Muscle of leg (tissue), 11 donors: ENCODE data around the gene CD109. TPM values are rescaled to one million over a fixed set of nuclear protein-coding genes. Genes with fewer than 3 reads are reported as not detected.

Source experiments
- DNase-seq: peaks from one replicate; pipeline ENCODE4 v3.0.0; 2013
- H3K27ac ChIP-seq: one replicate; pipeline ENCODE4 v1.5.1; 2013; ENCODE audit warnings: mild to moderate bottlenecking, low read length, control low read depth
- H3K27me3 ChIP-seq: one replicate; pipeline ENCODE4 v1.6.1; 2013; ENCODE audit warnings: low read length; ENCODE audit not compliant: control insufficient read depth, insufficient read depth
- H3K36me3 ChIP-seq: one replicate; pipeline ENCODE4 v1.6.1; 2013; ENCODE audit warnings: low read length; ENCODE audit not compliant: control insufficient read depth, insufficient read depth
- H3K4me1 ChIP-seq: one replicate; pipeline ENCODE4 v1.6.1; 2013; ENCODE audit warnings: low read length; ENCODE audit not compliant: control insufficient read depth, insufficient read depth
- H3K4me3 ChIP-seq: one replicate; pipeline ENCODE4 v1.5.1; 2013; ENCODE audit warnings: low read length, control low read depth
- H3K9me3 ChIP-seq: replicated peaks from 2 replicates; pipeline ENCODE4 v1.6.1; 2013; ENCODE audit warnings: low read depth, low read length; ENCODE audit not compliant: control insufficient read depth
- WGBS: methylation state at CpG from one replicate; pipeline ENCODE4 v1.1.5; 2013; ENCODE audit warnings: missing lambda C conversion rate; ENCODE audit not compliant: insufficient coverage; 5-methylcytosine and 5-hydroxymethylcytosine counted together
- polyA plus RNA-seq, 8 donors: library from polyadenylated mRNA; unstranded; fragments of 120-200 nt; gene quantifications; one replicate each; pipeline versions ENCODE4 v1.2.1 to v1.2.3, GENCODE V29; 2013; ENCODE audit warnings: inconsistent platforms in 1 of 8, low replicate concordance in 1 of 8; ENCODE audit not compliant: insufficient read length in 8 of 8, insufficient read depth in 1 of 8
- total RNA-seq: library from RNA; stranded (reverse); fragments of 120-200 nt; gene quantifications from one replicate; pipeline ENCODE4 v1.2.4, GENCODE V29; 2013

Gene CD109
- total and polyA plus RNA-seq, 9 donors, result 9.6 to 23.6 (median 15.6) TPM

DNA sequence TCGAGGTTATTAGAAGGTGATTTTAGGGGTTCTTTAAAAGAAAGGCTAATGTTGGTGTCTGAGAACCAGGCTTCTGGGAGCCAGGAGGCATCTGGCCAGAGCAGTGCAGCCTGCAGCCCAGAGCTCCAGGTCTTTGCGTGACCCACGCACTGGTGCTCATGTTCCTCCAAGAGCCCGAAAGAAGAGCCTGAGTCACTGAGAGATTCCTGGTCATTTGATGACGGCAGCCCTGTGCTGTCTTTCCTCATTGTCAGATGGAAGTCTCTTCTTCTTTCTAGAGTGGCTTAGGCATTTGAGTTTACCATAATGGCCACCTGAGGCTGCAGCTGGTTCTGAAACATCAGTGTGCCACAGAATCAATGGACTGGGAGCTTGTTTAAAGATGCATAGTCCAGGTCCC, 46.4 kb downstream of the CD109 start:
- no peaks in the 10 kb centered on the region for H3K9me3 ChIP-seq
- H3K36me3 ChIP-seq, result no peaks in the 10 kb centered on the region
- DNase-seq, result no peak
- H3K4me1 ChIP-seq, result no peaks in the 10 kb centered on the region
- H3K4me3 ChIP-seq, result no peak overlapping the region
- H3K27me3 ChIP-seq, result no peaks in the 10 kb centered on the region
- 94% methylated on average over 5 of the region's 5 CpGs for WGBS
- no peak overlapping the region for H3K27ac ChIP-seq

- Histone ChIP-seq H3K27me3 (no peaks in the 10 kb centered on the region), H3K4me3 (no peak overlapping the region), H3K36me3 (no peaks in the 10 kb centered on the region), H3K4me1 (no peaks in the 10 kb centered on the region), H3K9me3 (no peaks in the 10 kb centered on the region), H3K27ac (no peak overlapping the region)
- DNase-seq, result no peak
- no CpG with 5 or more reads among the region's 3 CpGs for WGBS
Measured at GRCh38 chr6:73743081-73743480, 47.1 kb downstream of the CD109 start.

DNA sequence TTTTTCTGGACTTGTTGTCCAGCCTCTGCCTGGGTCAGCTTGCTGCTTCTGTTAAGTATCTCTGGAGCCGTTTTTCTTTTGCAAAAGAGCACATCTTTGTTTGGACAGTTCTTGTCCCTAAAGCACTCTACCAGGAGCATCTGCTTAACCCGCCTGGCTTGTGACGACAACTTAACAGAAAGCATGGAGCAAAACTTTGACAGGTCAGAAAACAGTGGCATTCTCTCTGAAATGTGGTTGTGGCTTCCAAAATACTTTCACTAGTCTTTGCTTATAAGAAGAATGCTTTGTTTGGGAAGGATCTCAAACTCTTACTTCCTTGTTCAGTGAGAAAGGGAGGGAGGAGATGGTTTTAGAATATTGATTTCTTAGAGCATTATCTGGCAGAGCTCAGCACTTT, 47.6 kb downstream of the CD109 start:
- no peak for DNase-seq
- 57% methylated on average over 2 of the region's 3 CpGs for WGBS
- Histone ChIP-seq H3K27ac (no peak overlapping the region), H3K9me3 (no peaks in the 10 kb centered on the region), H3K4me1 (no peaks in the 10 kb centered on the region), H3K27me3 (no peaks in the 10 kb centered on the region), H3K36me3 (no peaks in the 10 kb centered on the region), H3K4me3 (no peak overlapping the region)

- DNase-seq, result no peak
- H3K27ac ChIP-seq, result no peak overlapping the region
- no peaks in the 10 kb centered on the region for H3K9me3 ChIP-seq
- WGBS, result no CpG with 5 or more reads among the region's 1 CpG
- H3K4me1 ChIP-seq, result no peaks in the 10 kb centered on the region
- no peaks in the 10 kb centered on the region for H3K36me3 ChIP-seq
- H3K4me3 ChIP-seq, result no peak overlapping the region
- H3K27me3 ChIP-seq, result no peaks in the 10 kb centered on the region
Measured at GRCh38 chr6:73746787-73747186, 50.8 kb downstream of the CD109 start.

- no peaks in the 10 kb centered on the region for H3K4me1 ChIP-seq
- peak; percentile 10 for DNase-seq
- no peak overlapping the region for H3K27ac ChIP-seq
- no peaks in the 10 kb centered on the region for H3K36me3 ChIP-seq
- no peaks in the 10 kb centered on the region for H3K27me3 ChIP-seq
- H3K9me3 ChIP-seq, result no peaks in the 10 kb centered on the region
- no peak overlapping the region for H3K4me3 ChIP-seq
- WGBS, result 77% methylated on average over 2 of the region's 2 CpGs
Measured at GRCh38 chr6:73747289-73747688, 51.3 kb downstream of the CD109 start.

DNA sequence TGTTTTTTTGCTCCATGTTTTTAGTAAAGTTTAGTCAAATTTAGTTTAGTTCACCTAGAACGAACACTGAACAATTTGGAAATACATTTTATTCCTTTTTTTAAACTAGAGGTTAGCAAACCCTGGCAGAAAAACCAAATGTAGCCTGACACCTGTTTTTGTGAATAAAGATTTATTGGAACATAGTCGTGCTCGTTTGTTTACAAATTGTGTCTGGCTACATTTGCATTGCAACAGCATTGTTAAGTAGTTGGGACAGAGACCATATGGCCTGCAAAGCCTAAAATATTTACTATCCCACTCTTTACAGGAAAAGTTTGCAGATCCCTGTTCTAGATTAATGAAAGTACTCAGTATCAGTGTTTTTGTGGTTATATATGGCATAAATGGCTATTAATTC, 56.9 kb downstream of the CD109 start:
- H3K4me3 ChIP-seq, result no peak overlapping the region
- H3K36me3 ChIP-seq, result no peaks in the 10 kb centered on the region
- WGBS, result no CpG with 5 or more reads among the region's 3 CpGs
- DNase-seq, result no peak
- no peaks in the 10 kb centered on the region for H3K27me3 ChIP-seq
- no peaks in the 10 kb centered on the region for H3K4me1 ChIP-seq
- no peaks in the 10 kb centered on the region for H3K9me3 ChIP-seq
- no peak overlapping the region for H3K27ac ChIP-seq

GRCh38 chr6:73766040-73766439, 70.0 kb downstream of the CD109 start:
- Histone ChIP-seq H3K27ac (no peak overlapping the region), H3K36me3 (peaks cover 2% of the 10 kb centered on the region), H3K4me1 (no peaks in the 10 kb centered on the region), H3K27me3 (no peaks in the 10 kb centered on the region), H3K4me3 (no peak overlapping the region), H3K9me3 (no peaks in the 10 kb centered on the region)
- no peak for DNase-seq
- whole genome bisulfite sequencing, result no CpG with 5 or more reads among the region's 1 CpG

- WGBS, result no CpG with 5 or more reads among the region's 1 CpG
Measured at GRCh38 chr6:73768558-73768957, 72.6 kb downstream of the CD109 start.

GRCh38 chr6:73769976-73770375, 74.0 kb downstream of the CD109 start:
- peaks cover 2% of the 10 kb centered on the region for H3K36me3 ChIP-seq
- no peak for DNase-seq
- no peak overlapping the region for H3K4me3 ChIP-seq
- 71% methylated on average over 1 of the region's 1 CpG for WGBS
- no peak overlapping the region for H3K27ac ChIP-seq
- H3K9me3 ChIP-seq, result no peaks in the 10 kb centered on the region
- H3K27me3 ChIP-seq, result no peaks in the 10 kb centered on the region
- H3K4me1 ChIP-seq, result no peaks in the 10 kb centered on the region

More at GRCh38 chr6:73768558-73768957, 72.6 kb downstream of the CD109 start:
- Histone ChIP-seq H3K27ac (no peak overlapping the region), H3K4me1 (no peaks in the 10 kb centered on the region), H3K4me3 (no peak overlapping the region), H3K27me3 (no peaks in the 10 kb centered on the region), H3K36me3 (peaks cover 2% of the 10 kb centered on the region), H3K9me3 (no peaks in the 10 kb centered on the region)
- no peak for DNase-seq

GRCh38 chr6:73774311-73774774, 78.3 kb downstream of the CD109 start:
- no CpG with 5 or more reads among the region's 1 CpG for WGBS
- Histone ChIP-seq H3K27ac (no peak overlapping the region), H3K27me3 (no peaks in the 10 kb centered on the region), H3K4me1 (no peaks in the 10 kb centered on the region), H3K9me3 (no peaks in the 10 kb centered on the region), H3K36me3 (no peaks in the 10 kb centered on the region), H3K4me3 (no peak overlapping the region)
- DNase-seq, result peak; percentile 37

- DNase-seq, result no peak
- no peaks in the 10 kb centered on the region for H3K36me3 ChIP-seq
- no peaks in the 10 kb centered on the region for H3K27me3 ChIP-seq
Measured at GRCh38 chr6:73779943-73780342, 83.9 kb downstream of the CD109 start.

More at GRCh38 chr6:73779943-73780342, 83.9 kb downstream of the CD109 start:
- no peak overlapping the region for H3K27ac ChIP-seq
- H3K4me1 ChIP-seq, result no peaks in the 10 kb centered on the region
- no peaks in the 10 kb centered on the region for H3K9me3 ChIP-seq
- no peak overlapping the region for H3K4me3 ChIP-seq
